Measurements from ENCODE around the gene BCL2L13. TPM values are rescaled to one million over a fixed set of nuclear protein-coding genes. Genes with fewer than 3 reads are reported as not detected.
"Not testable (repeated sequence)": the region's sequence is repeated elsewhere in the genome, so short reads cannot be mapped to it uniquely, and the experiment has no call there.

Gene BCL2L13
- total RNA-seq, 4 donors from 2014 or later, result 46.0 to 103 (median 72.2) TPM

DNA sequence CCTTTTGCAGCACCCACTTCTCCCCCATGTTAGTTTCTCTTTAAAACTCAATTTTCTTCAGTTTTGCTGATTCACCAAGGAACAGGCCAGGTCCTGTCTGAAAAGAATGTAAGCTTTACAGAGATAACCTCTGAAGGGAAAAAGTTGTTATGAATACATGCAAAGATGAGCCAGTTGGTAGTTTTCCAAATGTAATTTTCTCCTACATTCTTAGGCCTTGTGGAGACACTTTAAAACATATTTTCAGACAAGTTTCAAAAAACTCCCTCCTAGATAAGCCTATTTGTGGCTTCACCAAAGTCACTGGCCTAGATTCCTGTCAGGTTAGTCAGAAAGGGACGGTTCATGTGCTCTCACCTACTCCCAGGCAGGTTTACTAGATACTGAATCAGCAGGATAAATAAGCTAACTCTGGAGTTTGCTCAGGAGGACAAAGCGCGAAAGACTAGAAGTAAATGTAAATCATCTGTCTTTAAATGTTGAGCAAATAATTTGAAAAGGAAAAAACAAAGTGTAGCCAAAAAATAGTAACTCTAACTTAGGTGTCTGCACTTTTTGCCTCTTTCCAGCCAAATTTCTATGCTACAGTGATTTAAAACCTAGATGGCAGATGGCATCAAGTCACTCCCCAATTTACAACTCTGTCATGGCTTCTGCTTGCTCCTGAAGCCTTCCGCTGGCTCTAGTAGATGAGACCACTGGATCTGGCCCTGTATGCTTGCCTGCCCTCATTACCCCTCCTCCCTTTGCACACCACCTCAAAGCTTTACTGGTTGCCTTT lies 5.2 kb upstream of the BCL2L13 start:
- Histone ChIP-seq H3K9me3 (no peaks in the 10 kb centered on the region), H3K4me1 (peaks cover 10 to 21% of the 10 kb centered on the region in 2 donors), H3K36me3 (no peaks in the 10 kb centered on the region), H3K27me3 (no peaks in the 10 kb centered on the region), H3K4me3 (replicated peaks in 1 of 3) (no peak overlapping the region), H3K27ac (peak overlapping the region in 2 of 3 donors; percentile 63 to 71)
- TF ChIP-seq POLR2A (IDR thresholded peaks at IDR 0.05), result no peak
- TF ChIP-seq, protein P1, sequence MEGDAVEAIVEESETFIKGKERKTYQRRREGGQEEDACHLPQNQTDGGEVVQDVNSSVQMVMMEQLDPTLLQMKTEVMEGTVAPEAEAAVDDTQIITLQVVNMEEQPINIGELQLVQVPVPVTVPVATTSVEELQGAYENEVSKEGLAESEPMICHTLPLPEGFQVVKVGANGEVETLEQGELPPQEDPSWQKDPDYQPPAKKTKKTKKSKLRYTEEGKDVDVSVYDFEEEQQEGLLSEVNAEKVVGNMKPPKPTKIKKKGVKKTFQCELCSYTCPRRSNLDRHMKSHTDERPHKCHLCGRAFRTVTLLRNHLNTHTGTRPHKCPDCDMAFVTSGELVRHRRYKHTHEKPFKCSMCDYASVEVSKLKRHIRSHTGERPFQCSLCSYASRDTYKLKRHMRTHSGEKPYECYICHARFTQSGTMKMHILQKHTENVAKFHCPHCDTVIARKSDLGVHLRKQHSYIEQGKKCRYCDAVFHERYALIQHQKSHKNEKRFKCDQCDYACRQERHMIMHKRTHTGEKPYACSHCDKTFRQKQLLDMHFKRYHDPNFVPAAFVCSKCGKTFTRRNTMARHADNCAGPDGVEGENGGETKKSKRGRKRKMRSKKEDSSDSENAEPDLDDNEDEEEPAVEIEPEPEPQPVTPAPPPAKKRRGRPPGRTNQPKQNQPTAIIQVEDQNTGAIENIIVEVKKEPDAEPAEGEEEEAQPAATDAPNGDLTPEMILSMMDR (IDR thresholded peaks at IDR 0.05), result no peak
- DNase-seq, result peak in 1 of 2 donors; percentile 19
- intact Hi-C loops (cut with DNase I), result no loop called here
- 75 to 80% methylated on average over 4 of the region's 4 CpGs for WGBS, 2 donors

- H3K9me3 ChIP-seq, result no peaks in the 10 kb centered on the region
- H3K4me3 ChIP-seq (replicated peaks in 1 of 3), result no peak overlapping the region
- TF ChIP-seq POLR2A (IDR thresholded peaks at IDR 0.05), result no peak
- TF ChIP-seq, protein P1 (IDR thresholded peaks at IDR 0.05), result no peak
- no peaks in the 10 kb centered on the region for H3K36me3 ChIP-seq
- no peak for DNase-seq
- intact Hi-C loops (cut with DNase I), result no loop called here
- WGBS, 2 donors, result 62 to 73% methylated on average over 3 of the region's 3 CpGs
- H3K27ac ChIP-seq, result peak overlapping the region in 2 of 3 donors; percentile 63 to 71
- H3K4me1 ChIP-seq, result peaks cover 10 to 21% of the 10 kb centered on the region in 2 donors
- no peaks in the 10 kb centered on the region for H3K27me3 ChIP-seq
These were observed 4.6 kb upstream of the BCL2L13 start for GRCh38 chr22:17633998-17634323.

- Histone ChIP-seq H3K4me3 (replicated peaks in 1 of 3) (no peak overlapping the region), H3K27ac (peak overlapping the region in 1 of 3 donors; percentile 63), H3K4me1 (peaks cover 8 to 24% of the 10 kb centered on the region in 2 donors), H3K36me3 (no peaks in the 10 kb centered on the region), H3K27me3 (no peaks in the 10 kb centered on the region), H3K9me3 (no peaks in the 10 kb centered on the region)
- WGBS, 2 donors, result 91 to 95% methylated on average over 3 of the region's 3 CpGs
- DNase-seq, result no peak
- no peak for TF ChIP-seq POLR2A (IDR thresholded peaks at IDR 0.05)
- TF ChIP-seq, protein P1 (IDR thresholded peaks at IDR 0.05), result no peak
- intact Hi-C loops (cut with DNase I), result no loop called here
These were observed 3.9 kb upstream of the BCL2L13 start for GRCh38 chr22:17634696-17635095.

DNA sequence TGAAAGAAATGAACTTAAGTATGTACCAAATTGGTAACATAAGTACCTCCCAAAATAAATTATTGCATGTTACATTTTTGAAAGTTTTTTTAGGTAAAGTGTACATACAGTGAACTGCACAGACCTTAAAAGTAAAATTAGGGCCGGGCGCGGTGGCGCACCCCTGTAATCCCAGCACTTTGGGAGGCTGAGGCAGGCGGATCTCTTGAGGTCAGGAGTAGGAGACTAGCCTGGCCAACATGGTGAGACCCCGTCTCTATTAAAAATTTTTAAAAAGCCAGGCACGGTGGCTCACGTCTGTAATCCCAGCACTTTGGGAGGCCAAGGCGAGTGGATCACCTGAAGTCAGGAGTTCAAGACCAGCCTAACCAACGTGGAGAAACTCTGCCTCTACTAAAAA lies 1.7 kb upstream of the BCL2L13 start:
- intact Hi-C loops (cut with DNase I); H3K4me3 ChIP-seq (replicated peaks in 1 of 3): not testable (repeated sequence)
- WGBS, 2 donors, result 87 to 96% methylated on average over 10 of the region's 10 CpGs

GRCh38 chr22:17637490-17638181 lies 921 bp upstream of the BCL2L13 start:
- Histone ChIP-seq H3K9me3 (no peaks in the 10 kb centered on the region), H3K4me3 (replicated peaks in 1 of 3) (peak overlapping the region in 2 of 3 donors; percentile 56 to 79), H3K36me3 (no peaks in the 10 kb centered on the region), H3K27me3 (no peaks in the 10 kb centered on the region), H3K4me1 (peaks cover 12 to 31% of the 10 kb centered on the region in 2 donors), H3K27ac (peak overlapping the region; percentile 92 to 99 (median 94))
- intact Hi-C loops (cut with DNase I), result no loop called here
- 51 to 53% methylated on average over 10 of the region's 10 CpGs for WGBS, 2 donors
- DNase-seq, result no peak
- TF ChIP-seq, protein P1 (IDR thresholded peaks at IDR 0.05), result no peak
- TF ChIP-seq POLR2A (IDR thresholded peaks at IDR 0.05), result no peak

More for the DNA sequence above, 1.7 kb upstream of the BCL2L13 start:
- not testable (repeated sequence) for H3K9me3 ChIP-seq, DNase-seq, H3K27ac ChIP-seq, H3K36me3 ChIP-seq, H3K27me3 ChIP-seq
- peaks cover 12 to 31% of the 10 kb centered on the region in 2 donors for H3K4me1 ChIP-seq

Measured in thyroid gland (tissue), 4 donors.